Lower leg skin (tissue), 3 donors: ENCODE results near the gene CEP44.

Experiments used
- POLR2A ChIP-seq, 2 donors: fragments of 450-650 bp; IDR thresholded peaks; one replicate each; pipeline ENCODE4 v1.6.1; 2016 to 2017; ENCODE audit warnings: antibody characterized with exemption in 2 of 2, mild to moderate bottlenecking in 1 of 2, moderate library complexity in 1 of 2
- TF ChIP-seq, protein P1 (sequence below), 3 donors: fragments of 450-650 bp; IDR thresholded peaks; one replicate each; pipeline ENCODE4 v1.5.1; 2016; ENCODE audit warnings: antibody characterized with exemption in 3 of 3, mild to moderate bottlenecking in 3 of 3, moderate library complexity in 2 of 3

DNA sequence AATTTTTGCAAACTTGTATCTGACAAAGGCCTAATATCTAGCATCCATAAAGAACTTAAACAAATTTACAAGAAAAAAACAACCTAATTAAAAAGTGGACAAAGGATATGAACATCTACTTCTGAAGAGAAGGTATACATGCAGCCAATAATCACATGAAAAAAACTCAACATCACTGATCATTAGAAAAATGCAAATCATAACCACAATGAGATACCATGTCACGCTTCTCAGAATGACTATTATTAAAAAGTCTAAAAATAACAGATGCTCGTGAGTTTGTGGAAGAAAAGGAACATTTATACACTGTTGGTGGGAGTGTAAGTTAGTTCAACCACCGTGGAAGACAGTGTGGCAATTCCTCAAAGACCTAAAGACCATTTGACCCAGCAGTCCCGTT is 24.0 kb downstream of the CEP44 start:
- TF ChIP-seq, protein P1, sequence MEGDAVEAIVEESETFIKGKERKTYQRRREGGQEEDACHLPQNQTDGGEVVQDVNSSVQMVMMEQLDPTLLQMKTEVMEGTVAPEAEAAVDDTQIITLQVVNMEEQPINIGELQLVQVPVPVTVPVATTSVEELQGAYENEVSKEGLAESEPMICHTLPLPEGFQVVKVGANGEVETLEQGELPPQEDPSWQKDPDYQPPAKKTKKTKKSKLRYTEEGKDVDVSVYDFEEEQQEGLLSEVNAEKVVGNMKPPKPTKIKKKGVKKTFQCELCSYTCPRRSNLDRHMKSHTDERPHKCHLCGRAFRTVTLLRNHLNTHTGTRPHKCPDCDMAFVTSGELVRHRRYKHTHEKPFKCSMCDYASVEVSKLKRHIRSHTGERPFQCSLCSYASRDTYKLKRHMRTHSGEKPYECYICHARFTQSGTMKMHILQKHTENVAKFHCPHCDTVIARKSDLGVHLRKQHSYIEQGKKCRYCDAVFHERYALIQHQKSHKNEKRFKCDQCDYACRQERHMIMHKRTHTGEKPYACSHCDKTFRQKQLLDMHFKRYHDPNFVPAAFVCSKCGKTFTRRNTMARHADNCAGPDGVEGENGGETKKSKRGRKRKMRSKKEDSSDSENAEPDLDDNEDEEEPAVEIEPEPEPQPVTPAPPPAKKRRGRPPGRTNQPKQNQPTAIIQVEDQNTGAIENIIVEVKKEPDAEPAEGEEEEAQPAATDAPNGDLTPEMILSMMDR (IDR thresholded peaks at IDR 0.05): no peak
- TF ChIP-seq POLR2A (IDR thresholded peaks at IDR 0.05): no peak
